ENCODE results near the gene DCDC2C. TPM values are rescaled to one million over a fixed set of nuclear protein-coding genes. Genes with fewer than 3 reads are reported as not detected.

Gene DCDC2C
- total and polyA plus RNA-seq, 2 of the 4 experiments (the other 2 are of a cell fraction), result not detected

DNA sequence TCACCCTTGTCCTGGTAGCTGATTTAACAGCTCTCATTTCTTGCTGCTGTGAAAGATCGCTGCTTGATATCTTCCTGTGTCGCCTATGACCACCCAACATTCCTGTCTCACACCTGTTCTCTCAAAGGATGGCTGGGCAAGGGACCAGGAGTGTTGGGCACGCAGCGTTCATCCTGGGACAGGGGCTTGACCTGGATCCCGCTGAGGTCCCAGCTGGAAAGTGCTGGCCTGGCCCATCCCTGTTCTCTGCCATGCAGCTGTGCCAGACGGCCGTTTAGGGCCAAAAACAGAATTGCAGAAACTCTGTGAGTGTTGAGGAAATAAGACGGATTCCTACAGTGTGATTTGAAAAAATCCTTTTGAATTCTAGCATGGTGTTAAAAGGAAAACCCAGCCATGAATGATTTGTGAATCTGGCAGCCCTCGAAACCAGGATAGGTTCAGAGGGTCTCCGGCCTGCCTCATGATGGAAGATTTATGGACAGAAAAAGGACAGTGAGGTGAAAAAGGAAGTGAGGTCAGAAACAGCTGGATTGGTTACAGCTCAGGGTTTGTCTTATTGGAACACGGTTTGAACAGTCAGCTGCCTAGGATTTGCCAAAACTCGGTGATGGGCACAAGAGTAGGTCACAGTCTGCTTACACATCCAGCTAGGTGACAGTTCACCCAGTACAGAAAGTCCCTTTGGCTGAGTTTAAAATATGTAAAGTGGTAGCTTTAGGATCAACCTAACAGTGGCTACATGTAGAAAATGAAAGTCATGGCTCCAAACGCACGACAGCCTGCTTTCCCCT lies 164.8 kb downstream of the DCDC2C start:
- Histone ChIP-seq H3K4ac (ENCODE audit: low read depth, low read length) (no peak overlapping the region), H4K20me1 (ENCODE audit: insufficient read depth, low read length) (no peaks in the 10 kb centered on the region), H2BK120ac (ENCODE audit: low read depth, low read length) (no peak overlapping the region), H3K4me2 (ENCODE audit: low read depth, low read length) (no peak overlapping the region), H4K8ac (ENCODE audit: low read depth in 2 of 2, low read length in 2 of 2) (no peak overlapping the region), H2BK20ac (ENCODE audit: low read depth, low read length) (no peak overlapping the region), H3K36me3 (ENCODE audit: control insufficient read depth, insufficient read depth, low read length) (no peaks in the 10 kb centered on the region), H2AFZ (replicated peaks; ENCODE audit: low read length, poor library complexity) (no peak overlapping the region), H3K9ac (ENCODE audit: low read depth, low read length) (no peak overlapping the region), H3K23ac (ENCODE audit: low read depth, low read length) (no peak overlapping the region), H3K79me1 (ENCODE audit: low read depth in 1 of 2, low read length in 2 of 2) (no peaks in the 10 kb centered on the region), H3K14ac (replicated peaks; ENCODE audit: low read depth, low read length) (no peak overlapping the region), H2BK15ac (ENCODE audit: low read depth, low read length) (no peak overlapping the region), H4K5ac (ENCODE audit: low read depth, low read length) (no peak overlapping the region), H3K9me1 (ENCODE audit: insufficient read depth, low read length) (no peaks in the 10 kb centered on the region), H3K4me3 (ENCODE audit: insufficient read depth, low read depth, low read length) (no peak overlapping the region), H3K56ac (ENCODE audit: extremely low read depth, insufficient read depth, low read length) (no peak overlapping the region), H3K27ac (ENCODE audit: insufficient read depth, low read length) (no peak overlapping the region), H2BK5ac (ENCODE audit: low read depth, low read length, poor library complexity, severe bottlenecking) (no peak overlapping the region), H3K9me3 (ENCODE audit: control insufficient read depth, insufficient read depth, low read length) (no peaks in the 10 kb centered on the region; the same call in 1 of the 2 replicates), H2AK5ac (ENCODE audit: low read depth, low read length) (no peak overlapping the region), H2AK9ac (replicated peaks; ENCODE audit: low read depth, low read length, poor library complexity) (no peak overlapping the region), H3K27me3 (ENCODE audit: control insufficient read depth, insufficient read depth, low read length) (no peaks in the 10 kb centered on the region), H4K91ac (ENCODE audit: insufficient read depth, low read depth, low read length) (no peak overlapping the region), H3K4me1 (ENCODE audit: control insufficient read depth, insufficient read depth, low read length) (no peaks in the 10 kb centered on the region), H3K18ac (ENCODE audit: low read depth, low read length) (no peak overlapping the region)
- BruUV-seq (replicated peaks), result no TSS peak
- intact Hi-C loops (cut with micrococcal nuclease) (no loop called here), in situ Hi-C loops (cut with MboI; ENCODE audit: low sequenced_read_pairs) (no loop called here), dilution Hi-C loops (cut with HindIII; ENCODE audit: low sequenced_read_pairs, unreplicated experiment) (no loop called here)
- DNase-seq, result no peak
- no peak for ATAC-seq (ENCODE audit: low read depth)
- ChIA-PET CTCF (no interaction called here), POLR2A (ENCODE audit: unreplicated experiment) (no interaction called here)
- TF ChIP-seq POLR2A (IDR thresholded peaks at IDR 0.05; ENCODE audit: low read depth, low read length) (no peak), SMC3 (IDR thresholded peaks at IDR 0.05; ENCODE audit: low read depth, low read length) (no peak), MAFK (IDR thresholded peaks at IDR 0.05; ENCODE audit: low read depth, low read length) (no peak), CHD1 (IDR thresholded peaks at IDR 0.05; ENCODE audit: low read depth, low read length) (no peak), MAZ (IDR thresholded peaks at IDR 0.05; ENCODE audit: borderline replicate concordance, low read depth, low read length) (no peak), RFX5 (IDR thresholded peaks at IDR 0.05; ENCODE audit: low read depth, low read length) (no peak), BHLHE40 (IDR thresholded peaks at IDR 0.05; ENCODE audit: low read depth, low read length) (no peak), RCOR1 (IDR thresholded peaks at IDR 0.05; ENCODE audit: insufficient replicate concordance, low read length) (no peak), NFE2L2 (IDR thresholded peaks at IDR 0.05; ENCODE audit: low read depth, low read length) (no peak), FOS (IDR thresholded peaks at IDR 0.05; ENCODE audit: low read depth, low read length) (no peak), RAD21 (IDR thresholded peaks at IDR 0.05; ENCODE audit: low read length) (no peak), MXI1 (IDR thresholded peaks at IDR 0.05; ENCODE audit: borderline replicate concordance, low read depth, low read length) (no peak), CEBPB (IDR thresholded peaks at IDR 0.05; ENCODE audit: low read depth, low read length) (no peak)
- TF ChIP-seq, protein P1, sequence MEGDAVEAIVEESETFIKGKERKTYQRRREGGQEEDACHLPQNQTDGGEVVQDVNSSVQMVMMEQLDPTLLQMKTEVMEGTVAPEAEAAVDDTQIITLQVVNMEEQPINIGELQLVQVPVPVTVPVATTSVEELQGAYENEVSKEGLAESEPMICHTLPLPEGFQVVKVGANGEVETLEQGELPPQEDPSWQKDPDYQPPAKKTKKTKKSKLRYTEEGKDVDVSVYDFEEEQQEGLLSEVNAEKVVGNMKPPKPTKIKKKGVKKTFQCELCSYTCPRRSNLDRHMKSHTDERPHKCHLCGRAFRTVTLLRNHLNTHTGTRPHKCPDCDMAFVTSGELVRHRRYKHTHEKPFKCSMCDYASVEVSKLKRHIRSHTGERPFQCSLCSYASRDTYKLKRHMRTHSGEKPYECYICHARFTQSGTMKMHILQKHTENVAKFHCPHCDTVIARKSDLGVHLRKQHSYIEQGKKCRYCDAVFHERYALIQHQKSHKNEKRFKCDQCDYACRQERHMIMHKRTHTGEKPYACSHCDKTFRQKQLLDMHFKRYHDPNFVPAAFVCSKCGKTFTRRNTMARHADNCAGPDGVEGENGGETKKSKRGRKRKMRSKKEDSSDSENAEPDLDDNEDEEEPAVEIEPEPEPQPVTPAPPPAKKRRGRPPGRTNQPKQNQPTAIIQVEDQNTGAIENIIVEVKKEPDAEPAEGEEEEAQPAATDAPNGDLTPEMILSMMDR (conservative IDR thresholded peaks at IDR 0.05; ENCODE audit: low read depth, low read length), result no peak
- TF ChIP-seq, protein P2, sequence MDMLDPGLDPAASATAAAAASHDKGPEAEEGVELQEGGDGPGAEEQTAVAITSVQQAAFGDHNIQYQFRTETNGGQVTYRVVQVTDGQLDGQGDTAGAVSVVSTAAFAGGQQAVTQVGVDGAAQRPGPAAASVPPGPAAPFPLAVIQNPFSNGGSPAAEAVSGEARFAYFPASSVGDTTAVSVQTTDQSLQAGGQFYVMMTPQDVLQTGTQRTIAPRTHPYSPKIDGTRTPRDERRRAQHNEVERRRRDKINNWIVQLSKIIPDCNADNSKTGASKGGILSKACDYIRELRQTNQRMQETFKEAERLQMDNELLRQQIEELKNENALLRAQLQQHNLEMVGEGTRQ (IDR thresholded peaks at IDR 0.05; ENCODE audit: low read depth, low read length), result no peak
- TF ChIP-seq, protein P3, sequence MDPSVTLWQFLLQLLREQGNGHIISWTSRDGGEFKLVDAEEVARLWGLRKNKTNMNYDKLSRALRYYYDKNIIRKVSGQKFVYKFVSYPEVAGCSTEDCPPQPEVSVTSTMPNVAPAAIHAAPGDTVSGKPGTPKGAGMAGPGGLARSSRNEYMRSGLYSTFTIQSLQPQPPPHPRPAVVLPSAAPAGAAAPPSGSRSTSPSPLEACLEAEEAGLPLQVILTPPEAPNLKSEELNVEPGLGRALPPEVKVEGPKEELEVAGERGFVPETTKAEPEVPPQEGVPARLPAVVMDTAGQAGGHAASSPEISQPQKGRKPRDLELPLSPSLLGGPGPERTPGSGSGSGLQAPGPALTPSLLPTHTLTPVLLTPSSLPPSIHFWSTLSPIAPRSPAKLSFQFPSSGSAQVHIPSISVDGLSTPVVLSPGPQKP (IDR thresholded peaks at IDR 0.05; ENCODE audit: borderline replicate concordance, low read depth, low read length), result no peak
- WGBS, 2 experiments (ENCODE audit: extremely low coverage in 2 of 2, insufficient read length in 1 of 2), result 15% methylated on average over 6 of the region's 14 CpGs; no CpG with 5 or more reads in 1 of the 2 experiments
